PC-3 (cell line): ENCODE data around the gene CDC42EP3. TPM values are rescaled to one million over a fixed set of nuclear protein-coding genes. Genes with fewer than 3 reads are reported as not detected.

ENCODE experiments used
- ATAC-seq: fragments of 200-7000 bp; cut with Tn5 transposase; 2 replicates; pipeline ENCODE4 v1.9.1; 2020; ENCODE audit warnings: mild to moderate bottlenecking, moderate library complexity
- BruUV-seq: library from RNA; stranded (reverse); fragments of 400-500 nt; replicated peaks from 2 replicates; lab custom pipeline; 2021; lab: Mats Ljungman, UMichigan
- CTCF ChIA-PET: fragments of 300-600 bp; sonication (Branson Sonifier 250); formaldehyde crosslinking; loops from one replicate; lab custom pipeline; 2022; ENCODE audit warnings: antibody characterized with exemption; lab: Charles Lee
- POLR2A ChIA-PET: fragments of 300-600 bp; sonication (Branson Sonifier 250); formaldehyde crosslinking; loops from one replicate; lab custom pipeline; 2022; ENCODE audit warnings: antibody characterized with exemption; ENCODE audit not compliant: unreplicated experiment; lab: Charles Lee
- DNase-seq: peaks from one replicate; pipeline ENCODE4 v3.0.0-alpha.2; 2015
- H2AFZ ChIP-seq: fragments of 300-600 bp; sonication (generic); 2 replicates; pipeline ENCODE4 v1.6.0; 2016; ENCODE audit warnings: antibody characterized with exemption, low read length
- H3F3A ChIP-seq: fragments of 300-600 bp; sonication (generic); one replicate; pipeline ENCODE4 v1.6.0; 2017; ENCODE audit warnings: antibody characterized with exemption, low read length, control low read depth, mild to moderate bottlenecking; ENCODE audit not compliant: unreplicated experiment
- H3K27ac ChIP-seq: fragments of 300-600 bp; sonication (generic); 2 replicates; pipeline ENCODE4 v1.5.1; 2016; ENCODE audit warnings: mild to moderate bottlenecking, low read length
- H3K27me3 ChIP-seq: fragments of 300-600 bp; sonication (generic); 2 replicates; pipeline ENCODE4 v1.6.1; 2016; ENCODE audit warnings: low read length, mixed read lengths
- H3K36me3 ChIP-seq: fragments of 300-600 bp; sonication (generic); 2 replicates; pipeline ENCODE4 v1.6.1; 2016; ENCODE audit warnings: low read depth, mixed run types, low read length, mixed read lengths
- H3K4me1 ChIP-seq: fragments of 300-600 bp; sonication (generic); 2 replicates; pipeline ENCODE4 v1.5.1; 2016; ENCODE audit warnings: low read length; ENCODE audit not compliant: insufficient read depth
- H3K4me2 ChIP-seq: fragments of 300-600 bp; sonication (generic); 2 replicates; pipeline ENCODE4 v1.6.0; 2016; ENCODE audit warnings: low read length
- H3K4me3 ChIP-seq: fragments of 300-600 bp; sonication (generic); 2 replicates; pipeline ENCODE4 v1.5.1; 2016; ENCODE audit warnings: mild to moderate bottlenecking, low read length, mixed read lengths
- H3K79me2 ChIP-seq: fragments of 300-600 bp; sonication (generic); 2 replicates; pipeline ENCODE4 v1.6.1; 2017; ENCODE audit warnings: low read length, mixed read lengths
- H3K9ac ChIP-seq: fragments of 300-600 bp; sonication (generic); 2 replicates; pipeline ENCODE4 v1.6.0; 2016; ENCODE audit warnings: mild to moderate bottlenecking, low read length
- H3K9me2 ChIP-seq: fragments of 300-600 bp; sonication (generic); replicated peaks from 2 replicates; pipeline ENCODE4 v1.6.1; 2016; ENCODE audit warnings: mixed run types, low read length, mixed read lengths
- H3K9me3 ChIP-seq: fragments of 300-600 bp; sonication (generic); 2 replicates; pipeline ENCODE4 v1.6.1; 2016; ENCODE audit warnings: low read length, mixed read lengths
- H4K20me1 ChIP-seq: fragments of 300-600 bp; sonication (generic); 2 replicates; pipeline ENCODE4 v1.6.1; 2016; ENCODE audit warnings: low read length, mixed read lengths
- CTCF ChIP-seq: fragments of 300-600 bp; sonication (generic); conservative IDR thresholded peaks from 2 replicates; pipeline ENCODE4 v1.5.1; 2017; ENCODE audit warnings: antibody characterized with exemption, low read depth, mild to moderate bottlenecking, low read length
- EZH2 ChIP-seq: fragments of 300-600 bp; sonication (generic); IDR thresholded peaks from one replicate; pipeline ENCODE4 v1.6.1; 2017; ENCODE audit warnings: antibody characterized with exemption, mild to moderate bottlenecking, low read length; ENCODE audit not compliant: unreplicated experiment
- EZH2phosphoT487 ChIP-seq: fragments of 300-600 bp; sonication (generic); IDR thresholded peaks from 2 replicates; pipeline ENCODE4 v1.6.1; 2018; ENCODE audit warnings: mild to moderate bottlenecking, antibody characterized with exemption, low read length, borderline replicate concordance
- intact Hi-C: fragments of 100-400 bp; cut with micrococcal nuclease; formaldehyde crosslinking; loops from 2 replicates; pipeline ENCODE4 v1.9.0; 2023
- total RNA-seq: library from RNA; depleted of rRNA; stranded (reverse); fragments of >200 nt; gene quantifications from 2 replicates; pipeline ENCODE4 v1.2.3, GENCODE V29; 2014

Gene CDC42EP3
- total RNA-seq, 1 experiment from 2014 or later: 28.4 TPM

- DNase-seq: no peak
- no peak overlapping the region for H2AFZ ChIP-seq
- no peaks in the 10 kb centered on the region for H3K9me2 ChIP-seq
- H3F3A ChIP-seq: no peaks in the 10 kb centered on the region
- no peak overlapping the region for H3K4me3 ChIP-seq
- CTCF ChIA-PET: no interaction called here
- H3K36me3 ChIP-seq: peaks cover 11% of the 10 kb centered on the region
- no peak overlapping the region for H3K9ac ChIP-seq
- H3K79me2 ChIP-seq: peaks cover 97% of the 10 kb centered on the region
- H3K9me3 ChIP-seq: no peaks in the 10 kb centered on the region
- no peak for TF ChIP-seq EZH2
- TF ChIP-seq CTCF: no peak
- TF ChIP-seq EZH2phosphoT487: no peak
- ATAC-seq: no peak
- POLR2A ChIA-PET: no interaction called here
- H3K4me1 ChIP-seq: 0 out of 2 replicates have a peak, but pooled peaks cover 3% of the 10 kb centered on the region
- no peaks in the 10 kb centered on the region for H3K27me3 ChIP-seq
- no peak overlapping the region for H3K4me2 ChIP-seq
- BruUV-seq: no TSS peak
- no peak overlapping the region for H3K27ac ChIP-seq
- intact Hi-C loops: no loop called here
- H4K20me1 ChIP-seq: 0 out of 2 replicates have a peak, but pooled peaks cover 5% of the 10 kb centered on the region
Observed at GRCh38 chr2:37659723-37660122, 11.7 kb downstream of the CDC42EP3 start.

- Histone ChIP-seq H3K9me2 (no peaks in the 10 kb centered on the region), H3K4me3 (no peak overlapping the region), H3K27ac (no peak overlapping the region), H3K79me2 (peaks cover 99% of the 10 kb centered on the region), H3F3A (no peaks in the 10 kb centered on the region), H3K36me3 (peaks cover 11% of the 10 kb centered on the region), H3K27me3 (no peaks in the 10 kb centered on the region), H4K20me1 (no peaks in the 10 kb centered on the region), H3K4me1 (no peaks in the 10 kb centered on the region), H3K9me3 (no peaks in the 10 kb centered on the region), H3K9ac (no peak overlapping the region), H2AFZ (no peak overlapping the region), H3K4me2 (no peak overlapping the region)
- ATAC-seq (no peak), DNase-seq (no peak)
- ChIA-PET POLR2A (no interaction called here), CTCF (no interaction called here)
- intact Hi-C loops: no loop called here
- TF ChIP-seq EZH2phosphoT487: no peak
- TF ChIP-seq CTCF: no peak
- no peak for TF ChIP-seq EZH2
- BruUV-seq: no TSS peak
Observed at GRCh38 chr2:37658682-37659081, 12.8 kb downstream of the CDC42EP3 start.

- TF ChIP-seq EZH2 (no peak), EZH2phosphoT487 (no peak), CTCF (no peak)
- Histone ChIP-seq H3K9ac (no peak overlapping the region), H3K9me3 (no peaks in the 10 kb centered on the region), H3K27me3 (no peaks in the 10 kb centered on the region), H4K20me1 (no peaks in the 10 kb centered on the region), H3K27ac (no peak overlapping the region), H2AFZ (no peak overlapping the region), H3K79me2 (peaks cover 98% of the 10 kb centered on the region), H3K4me3 (no peak overlapping the region), H3K4me2 (no peak overlapping the region), H3K36me3 (peaks cover 11% of the 10 kb centered on the region), H3F3A (no peaks in the 10 kb centered on the region), H3K9me2 (no peaks in the 10 kb centered on the region), H3K4me1 (peaks cover 5% of the 10 kb centered on the region)
- CTCF ChIA-PET: no interaction called here
- intact Hi-C loops: no loop called here
- POLR2A ChIA-PET: no interaction called here
- ATAC-seq: no peak
- no peak for DNase-seq
- BruUV-seq: no TSS peak
Observed at GRCh38 chr2:37657471-37657870, 14.0 kb downstream of the CDC42EP3 start.
